ENCODE data around the gene COBL. TPM values are rescaled to one million over a fixed set of nuclear protein-coding genes. Genes with fewer than 3 reads are reported as not detected.

Gene COBL
- total and polyA plus RNA-seq, 2 experiments from 2014 or later = 0.07 to 0.69 TPM

DNA sequence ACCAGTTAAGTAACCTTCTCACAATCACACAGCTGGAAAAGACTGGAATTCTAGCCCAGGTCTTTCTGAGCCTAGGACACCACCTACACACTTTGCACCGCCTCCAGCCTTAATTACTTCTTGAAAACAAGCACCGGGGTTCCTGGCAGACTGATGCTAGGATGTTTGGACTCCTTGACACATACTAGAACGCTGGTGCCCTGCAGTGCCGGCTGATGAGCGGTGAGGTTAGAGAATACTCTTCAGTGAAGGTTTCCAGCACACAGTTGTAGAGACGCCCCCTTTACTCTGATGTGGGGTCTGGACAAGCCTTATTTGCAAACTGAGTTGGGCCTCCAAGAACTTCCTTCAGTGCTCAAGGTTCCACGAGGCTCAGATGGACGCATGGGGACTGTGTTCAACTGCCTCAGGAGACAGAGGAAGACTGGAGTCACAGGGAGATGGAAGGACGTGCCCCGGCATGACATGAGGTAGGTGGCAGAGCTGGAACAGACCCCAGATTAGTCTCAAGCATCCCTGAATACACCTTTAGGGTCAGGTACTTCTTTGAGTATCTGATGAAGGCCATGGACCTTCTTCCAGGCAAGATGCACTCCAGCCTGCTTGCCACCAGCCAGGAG lies 89.6 kb downstream of the COBL start:
- no peak for DNase-seq (ENCODE audit: low read depth in 1 of 2, low spot score in 1 of 2)
- H3K36me3 ChIP-seq = no peaks in the 10 kb centered on the region
- H3K9me3 ChIP-seq (ENCODE audit: low read depth) = no peaks in the 10 kb centered on the region
- no peaks in the 10 kb centered on the region for H3K4me1 ChIP-seq (ENCODE audit: low read depth)
- no peak overlapping the region for H3K27ac ChIP-seq
- H3K27me3 ChIP-seq = no peaks in the 10 kb centered on the region
- H3K4me3 ChIP-seq = no peak overlapping the region
- TF ChIP-seq, protein P1, sequence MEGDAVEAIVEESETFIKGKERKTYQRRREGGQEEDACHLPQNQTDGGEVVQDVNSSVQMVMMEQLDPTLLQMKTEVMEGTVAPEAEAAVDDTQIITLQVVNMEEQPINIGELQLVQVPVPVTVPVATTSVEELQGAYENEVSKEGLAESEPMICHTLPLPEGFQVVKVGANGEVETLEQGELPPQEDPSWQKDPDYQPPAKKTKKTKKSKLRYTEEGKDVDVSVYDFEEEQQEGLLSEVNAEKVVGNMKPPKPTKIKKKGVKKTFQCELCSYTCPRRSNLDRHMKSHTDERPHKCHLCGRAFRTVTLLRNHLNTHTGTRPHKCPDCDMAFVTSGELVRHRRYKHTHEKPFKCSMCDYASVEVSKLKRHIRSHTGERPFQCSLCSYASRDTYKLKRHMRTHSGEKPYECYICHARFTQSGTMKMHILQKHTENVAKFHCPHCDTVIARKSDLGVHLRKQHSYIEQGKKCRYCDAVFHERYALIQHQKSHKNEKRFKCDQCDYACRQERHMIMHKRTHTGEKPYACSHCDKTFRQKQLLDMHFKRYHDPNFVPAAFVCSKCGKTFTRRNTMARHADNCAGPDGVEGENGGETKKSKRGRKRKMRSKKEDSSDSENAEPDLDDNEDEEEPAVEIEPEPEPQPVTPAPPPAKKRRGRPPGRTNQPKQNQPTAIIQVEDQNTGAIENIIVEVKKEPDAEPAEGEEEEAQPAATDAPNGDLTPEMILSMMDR (IDR thresholded peaks at IDR 0.05; ENCODE audit: low read depth, low read length) = no peak

DNA sequence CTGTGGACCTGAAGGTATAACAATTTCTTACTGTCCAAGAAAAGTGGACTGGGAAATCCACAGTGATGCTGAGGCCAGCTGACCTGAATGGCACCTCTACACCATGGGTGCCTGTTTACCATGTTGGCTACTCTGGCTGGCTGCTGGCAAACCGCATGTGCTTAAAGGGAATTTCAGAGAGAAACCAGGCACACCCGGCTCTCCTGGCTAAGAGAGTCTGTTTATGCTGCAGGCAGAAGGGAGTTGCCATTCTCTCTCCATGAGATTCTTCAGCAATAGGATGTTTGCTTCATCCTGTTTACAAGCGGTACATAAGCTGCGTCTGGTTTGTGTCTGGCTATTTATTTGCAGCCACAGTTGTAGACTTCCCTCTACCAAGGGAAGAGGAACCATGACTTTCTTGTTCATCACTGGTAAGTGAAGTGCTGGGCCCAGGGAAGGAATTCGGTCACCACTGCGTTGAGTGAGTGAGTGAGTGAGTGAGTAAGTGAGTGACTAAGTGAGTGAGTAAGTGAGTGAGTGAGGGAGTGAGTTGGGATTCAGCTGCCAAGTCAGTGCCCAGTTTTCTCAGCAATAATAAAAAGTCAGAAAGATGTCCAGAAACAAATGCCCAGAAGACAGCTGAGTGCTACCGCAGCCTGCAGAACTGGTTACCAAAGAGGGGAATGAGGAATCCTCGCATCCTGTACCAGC lies 90.4 kb downstream of the COBL start:
- Histone ChIP-seq H3K36me3 (no peaks in the 10 kb centered on the region), H3K9me3 (ENCODE audit: low read depth) (no peaks in the 10 kb centered on the region), H3K27ac (no peak overlapping the region), H3K4me3 (no peak overlapping the region), H3K4me1 (ENCODE audit: low read depth) (no peaks in the 10 kb centered on the region), H3K27me3 (no peaks in the 10 kb centered on the region)
- DNase-seq (ENCODE audit: low read depth in 1 of 2, low spot score in 1 of 2) = no peak
- TF ChIP-seq, protein P1 (IDR thresholded peaks at IDR 0.05; ENCODE audit: low read depth, low read length) = no peak

DNA sequence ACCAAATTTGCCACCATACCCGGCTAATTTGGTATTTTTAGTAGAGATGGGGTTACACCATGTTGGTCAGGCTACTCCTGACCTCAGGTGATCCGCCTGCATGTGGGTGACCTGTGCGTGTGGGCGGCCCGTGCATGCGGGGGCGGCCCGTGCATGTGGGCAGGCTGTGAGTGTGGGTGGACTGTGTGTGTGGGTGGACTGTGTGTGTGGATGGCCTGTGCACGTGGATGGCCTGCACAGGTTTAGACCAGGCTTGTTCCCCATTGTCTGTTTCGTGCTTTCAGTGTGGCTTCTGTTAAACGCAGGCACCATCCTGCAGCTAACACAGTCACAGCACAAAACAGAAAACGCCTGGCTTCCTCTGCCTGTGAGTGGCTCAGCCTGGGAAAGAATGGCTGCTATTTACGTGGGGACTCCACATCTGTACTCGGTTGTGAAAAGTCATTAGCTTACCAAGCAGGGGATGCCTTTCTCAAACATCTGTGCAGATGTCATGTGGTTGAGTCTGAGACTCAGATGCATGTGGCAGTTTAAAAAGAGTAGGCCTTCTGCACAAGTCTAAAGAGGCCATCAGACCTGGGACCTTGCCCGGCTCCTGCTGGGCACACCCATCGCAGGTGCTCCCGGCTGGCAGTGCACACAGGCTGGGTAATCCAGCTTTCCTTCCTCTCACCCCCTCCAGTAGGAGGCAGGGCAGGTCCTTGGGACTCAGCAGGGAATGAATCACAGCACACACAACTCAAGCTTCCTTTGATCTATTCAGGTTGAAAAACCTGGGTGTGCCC lies 91.6 kb downstream of the COBL start:
- no peak overlapping the region for H3K27ac ChIP-seq

DNA sequence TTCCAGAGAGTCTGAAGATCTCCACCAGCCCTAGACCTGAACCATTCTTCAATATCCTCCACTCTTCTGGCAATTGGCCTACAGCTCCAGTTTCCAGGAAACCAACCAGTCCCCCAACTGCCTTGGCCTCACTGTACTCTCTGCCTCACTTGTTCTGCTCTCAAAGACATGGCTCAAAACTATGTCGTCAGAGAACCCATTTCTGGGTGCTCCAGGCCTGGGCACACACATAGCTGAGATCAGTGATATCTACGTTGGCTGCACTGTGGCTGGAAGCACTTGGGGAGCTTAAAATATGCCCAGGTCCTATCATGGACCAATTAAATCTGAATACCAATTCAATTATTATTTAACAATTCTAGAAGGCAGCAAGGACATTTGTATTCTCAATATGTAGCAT lies 93.1 kb downstream of the COBL start:
- no peaks in the 10 kb centered on the region for H3K9me3 ChIP-seq (ENCODE audit: low read depth)
- TF ChIP-seq, protein P1 (IDR thresholded peaks at IDR 0.05; ENCODE audit: low read depth, low read length) = no peak
- DNase-seq (ENCODE audit: low read depth in 1 of 2, low spot score in 1 of 2) = no peak
- H3K4me3 ChIP-seq = no peak overlapping the region
- H3K27ac ChIP-seq = no peak overlapping the region
- no peaks in the 10 kb centered on the region for H3K27me3 ChIP-seq
- no peaks in the 10 kb centered on the region for H3K36me3 ChIP-seq
- no peaks in the 10 kb centered on the region for H3K4me1 ChIP-seq (ENCODE audit: low read depth)

More for the DNA sequence above, 91.6 kb downstream of the COBL start:
- Histone ChIP-seq H3K4me1 (ENCODE audit: low read depth) (no peaks in the 10 kb centered on the region), H3K9me3 (ENCODE audit: low read depth) (no peaks in the 10 kb centered on the region), H3K36me3 (no peaks in the 10 kb centered on the region), H3K27me3 (no peaks in the 10 kb centered on the region), H3K4me3 (no peak overlapping the region)
- TF ChIP-seq, protein P1 (IDR thresholded peaks at IDR 0.05; ENCODE audit: low read depth, low read length) = no peak
- DNase-seq (ENCODE audit: low read depth in 1 of 2, low spot score in 1 of 2) = no peak

DNA sequence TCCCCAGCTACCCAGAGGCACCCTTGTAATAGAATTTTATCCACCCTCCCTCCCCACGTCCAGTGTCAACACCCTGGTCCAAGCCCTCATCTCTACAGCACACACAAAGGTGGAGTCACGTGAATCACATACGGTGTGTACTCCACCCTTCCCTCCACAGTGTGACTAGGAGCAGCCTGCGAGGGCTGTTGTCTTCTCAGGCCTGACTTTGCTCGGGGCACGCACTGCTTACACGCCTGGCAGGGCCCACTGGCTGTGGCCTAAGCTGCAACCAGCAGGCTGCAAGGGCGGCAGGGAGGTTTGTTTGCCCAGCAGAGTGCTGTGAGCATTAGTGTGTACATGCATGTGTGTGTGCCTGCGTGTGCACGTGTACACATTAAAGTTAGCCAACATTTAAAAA lies 93.7 kb downstream of the COBL start:
- TF ChIP-seq, protein P1 (IDR thresholded peaks at IDR 0.05; ENCODE audit: low read depth, low read length) = no peak
- Histone ChIP-seq H3K9me3 (ENCODE audit: low read depth) (no peaks in the 10 kb centered on the region), H3K4me1 (ENCODE audit: low read depth) (no peaks in the 10 kb centered on the region), H3K27me3 (no peaks in the 10 kb centered on the region), H3K4me3 (no peak overlapping the region), H3K36me3 (no peaks in the 10 kb centered on the region), H3K27ac (no peak overlapping the region)
- no peak for DNase-seq (ENCODE audit: low read depth in 1 of 2, low spot score in 1 of 2)
